ENCODE results near the gene CISH. TPM values are rescaled to one million over a fixed set of nuclear protein-coding genes. Genes with fewer than 3 reads are reported as not detected.

CISH gene
- total RNA-seq, 4 donors from 2014 or later, result 5.5 to 15.5 (median 5.8) TPM

DNA sequence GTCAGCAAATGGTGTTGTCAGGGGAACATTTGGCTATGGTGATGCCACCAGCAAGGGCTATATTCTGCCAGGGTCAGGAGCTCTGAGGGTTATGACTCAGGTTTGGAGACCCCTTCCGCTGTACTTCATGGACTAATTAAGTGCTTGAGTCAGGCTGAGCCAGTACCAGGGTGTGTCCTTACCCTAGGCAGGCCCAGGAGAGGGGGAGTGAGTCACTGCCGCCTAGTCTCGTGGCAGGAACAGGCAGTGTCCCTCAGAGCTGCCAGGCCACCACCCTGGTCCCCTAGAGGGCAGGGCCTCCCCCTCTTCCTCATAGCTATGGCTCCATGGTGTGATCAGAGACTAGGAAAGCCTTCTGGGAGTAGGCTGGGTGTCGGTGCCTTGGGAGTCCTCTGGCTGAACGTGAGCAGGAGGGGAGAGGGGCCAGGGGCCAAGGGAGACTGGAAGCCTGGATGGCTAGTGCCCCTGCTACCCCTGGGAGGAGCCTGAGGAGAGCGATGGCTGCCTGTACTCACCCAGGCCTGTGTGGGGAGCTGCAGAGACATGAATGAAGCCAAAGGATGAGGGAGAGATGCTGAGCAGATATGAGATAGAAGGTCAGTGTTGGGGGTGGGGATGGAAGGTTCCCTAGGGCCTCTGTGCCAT is 16.0 kb upstream of the CISH start:
- Histone ChIP-seq H3K9me3 (no peaks in the 10 kb centered on the region), H3K4me3 (no peak overlapping the region), H3K36me3 (peaks cover 0 to 5% (median 0%) of the 10 kb centered on the region in 3 donors), H3K4me1 (peaks cover 0 to 48% (median 14%) of the 10 kb centered on the region in 4 donors), H3K27me3 (no peaks in the 10 kb centered on the region), H3K27ac (no peak overlapping the region)
- TF ChIP-seq EP300 (IDR thresholded peaks at IDR 0.05), result no peak
- TF ChIP-seq, protein P1, sequence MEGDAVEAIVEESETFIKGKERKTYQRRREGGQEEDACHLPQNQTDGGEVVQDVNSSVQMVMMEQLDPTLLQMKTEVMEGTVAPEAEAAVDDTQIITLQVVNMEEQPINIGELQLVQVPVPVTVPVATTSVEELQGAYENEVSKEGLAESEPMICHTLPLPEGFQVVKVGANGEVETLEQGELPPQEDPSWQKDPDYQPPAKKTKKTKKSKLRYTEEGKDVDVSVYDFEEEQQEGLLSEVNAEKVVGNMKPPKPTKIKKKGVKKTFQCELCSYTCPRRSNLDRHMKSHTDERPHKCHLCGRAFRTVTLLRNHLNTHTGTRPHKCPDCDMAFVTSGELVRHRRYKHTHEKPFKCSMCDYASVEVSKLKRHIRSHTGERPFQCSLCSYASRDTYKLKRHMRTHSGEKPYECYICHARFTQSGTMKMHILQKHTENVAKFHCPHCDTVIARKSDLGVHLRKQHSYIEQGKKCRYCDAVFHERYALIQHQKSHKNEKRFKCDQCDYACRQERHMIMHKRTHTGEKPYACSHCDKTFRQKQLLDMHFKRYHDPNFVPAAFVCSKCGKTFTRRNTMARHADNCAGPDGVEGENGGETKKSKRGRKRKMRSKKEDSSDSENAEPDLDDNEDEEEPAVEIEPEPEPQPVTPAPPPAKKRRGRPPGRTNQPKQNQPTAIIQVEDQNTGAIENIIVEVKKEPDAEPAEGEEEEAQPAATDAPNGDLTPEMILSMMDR (IDR thresholded peaks at IDR 0.05), result peak in 1 of 5 experiments; percentile 15
- WGBS, 2 donors, result 56 to 65% methylated on average over 3 to 4 of the region's 6 CpGs
- DNase-seq (ENCODE audit: low spot score in 2 of 2), result no peak

DNA sequence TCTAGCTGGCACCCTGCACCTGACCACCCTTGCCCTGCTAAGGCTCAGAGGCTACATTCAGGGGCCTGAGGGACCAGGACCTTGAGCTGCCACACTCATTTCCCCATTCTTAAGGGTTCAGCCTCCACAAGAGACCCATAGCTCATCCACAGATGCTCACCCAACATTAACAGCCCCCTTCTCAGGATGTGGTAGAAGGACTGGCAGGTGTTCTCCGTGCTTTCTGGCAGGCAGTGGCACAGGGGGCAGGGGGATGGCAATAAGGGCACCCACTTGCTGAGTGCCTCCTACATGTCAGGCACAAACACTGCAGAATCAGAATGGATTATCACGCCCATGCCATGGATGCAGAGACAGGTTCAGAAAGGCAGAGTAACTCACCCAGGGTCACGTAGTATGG is 14.8 kb upstream of the CISH start:
- 62 to 85% methylated on average over 2 to 3 of the region's 3 CpGs for WGBS, 2 donors
- no peak overlapping the region for H3K4me3 ChIP-seq
- H3K36me3 ChIP-seq, result peaks cover 0 to 11% (median 0%) of the 10 kb centered on the region in 3 donors
- H3K27ac ChIP-seq, result no peak overlapping the region
- H3K4me1 ChIP-seq, result peaks cover 0 to 46% (median 13%) of the 10 kb centered on the region in 4 donors
- DNase-seq (ENCODE audit: low spot score in 2 of 2), result no peak
- no peaks in the 10 kb centered on the region for H3K9me3 ChIP-seq
- TF ChIP-seq EP300 (IDR thresholded peaks at IDR 0.05), result no peak
- TF ChIP-seq, protein P1 (IDR thresholded peaks at IDR 0.05), result no peak
- TF ChIP-seq POLR2A (IDR thresholded peaks at IDR 0.05), result no peak
- H3K27me3 ChIP-seq, result no peaks in the 10 kb centered on the region

DNA sequence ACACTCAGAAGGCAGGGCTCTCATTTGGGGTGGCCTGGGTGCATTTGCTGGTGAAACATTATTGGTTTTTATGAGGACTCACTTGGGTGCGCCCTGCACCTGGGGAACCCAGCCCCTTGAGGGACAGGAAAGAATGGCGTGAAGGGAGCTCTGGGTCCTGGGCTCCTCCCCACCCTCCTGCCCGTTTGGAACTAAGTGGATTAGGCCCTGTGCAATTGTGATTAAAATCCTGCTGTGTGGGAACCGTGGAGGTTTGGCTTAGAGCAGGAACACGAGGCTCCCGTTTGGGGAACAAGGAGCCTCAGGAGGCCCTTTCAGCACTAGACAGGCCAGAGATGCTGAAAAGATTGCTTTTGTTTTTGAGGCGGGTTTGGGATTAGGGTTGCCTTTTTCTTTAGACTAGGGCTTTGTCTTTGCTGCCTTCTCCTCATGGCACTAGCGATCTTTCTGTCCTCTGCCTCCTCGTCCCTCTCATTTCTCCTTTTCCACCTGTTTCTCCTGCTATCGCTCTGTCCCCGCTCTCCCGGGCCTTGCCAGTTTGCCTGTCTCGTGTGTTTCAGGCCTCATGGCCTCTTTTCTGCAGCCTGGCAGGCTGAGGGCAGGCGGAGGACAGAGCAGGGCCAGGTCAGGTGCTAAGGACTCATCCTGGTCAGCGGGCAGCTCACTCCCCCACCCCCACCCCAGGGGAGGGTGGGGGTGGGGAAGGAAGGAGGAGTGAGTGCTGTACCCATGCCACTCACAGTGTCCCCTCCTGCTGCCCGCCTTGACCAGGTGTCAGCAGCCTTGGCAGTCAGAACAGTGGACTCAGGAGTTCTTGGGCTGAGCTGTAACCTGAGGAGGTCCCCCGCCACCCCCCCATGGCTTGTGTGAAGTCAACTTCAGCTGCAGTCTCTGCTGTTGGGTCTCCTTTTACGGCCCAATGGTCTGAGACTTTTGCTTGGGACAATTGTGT is 13.9 kb upstream of the CISH start:
- Histone ChIP-seq H3K4me3 (no peak overlapping the region), H3K36me3 (peaks cover 0 to 11% (median 0%) of the 10 kb centered on the region in 3 donors), H3K9me3 (no peaks in the 10 kb centered on the region), H3K4me1 (peaks cover 0 to 43% (median 12%) of the 10 kb centered on the region in 4 donors), H3K27ac (no peak overlapping the region), H3K27me3 (no peaks in the 10 kb centered on the region)
- DNase-seq (ENCODE audit: low spot score in 2 of 2), result no peak
- WGBS, 2 donors, result 71 to 76% methylated on average over 15 to 16 of the region's 18 CpGs
- TF ChIP-seq, protein P1 (IDR thresholded peaks at IDR 0.05), result no peak
- no peak for TF ChIP-seq EP300 (IDR thresholded peaks at IDR 0.05)
- TF ChIP-seq POLR2A (IDR thresholded peaks at IDR 0.05), result no peak

DNA sequence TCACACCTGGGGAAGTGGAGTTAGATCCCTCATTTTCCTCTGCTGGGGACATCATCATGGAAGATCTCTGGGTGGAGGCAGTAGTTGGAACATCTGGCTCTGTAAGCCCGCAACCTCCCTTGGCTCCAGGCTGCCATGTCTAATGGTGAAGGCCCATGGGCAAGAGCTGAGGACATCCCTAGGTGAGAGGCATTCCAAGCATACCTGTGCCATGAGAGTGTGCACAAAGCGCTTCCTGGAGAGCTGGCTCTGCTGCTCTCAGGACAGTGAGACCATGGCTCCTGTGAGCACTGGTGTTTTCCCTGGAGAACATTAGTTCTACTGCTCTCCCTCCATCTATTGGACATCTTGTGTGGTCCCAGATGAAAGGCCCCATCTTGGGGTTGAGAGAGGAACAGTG is 13.1 kb upstream of the CISH start:
- no peak overlapping the region for H3K4me3 ChIP-seq
- H3K9me3 ChIP-seq, result no peaks in the 10 kb centered on the region
- H3K36me3 ChIP-seq, result peaks cover 0 to 11% (median 0%) of the 10 kb centered on the region in 3 donors
- peaks cover 0 to 40% (median 12%) of the 10 kb centered on the region in 4 donors for H3K4me1 ChIP-seq
- H3K27me3 ChIP-seq, result no peaks in the 10 kb centered on the region
- 96 to 100% methylated on average over 2 of the region's 2 CpGs for WGBS, 2 donors
- H3K27ac ChIP-seq, result no peak overlapping the region
- no peak for DNase-seq (ENCODE audit: low spot score in 2 of 2)
- TF ChIP-seq POLR2A (IDR thresholded peaks at IDR 0.05), result no peak
- TF ChIP-seq, protein P1 (IDR thresholded peaks at IDR 0.05), result no peak
- TF ChIP-seq EP300 (IDR thresholded peaks at IDR 0.05), result no peak
